ENCODE data around the gene ZNF587B.

DNA sequence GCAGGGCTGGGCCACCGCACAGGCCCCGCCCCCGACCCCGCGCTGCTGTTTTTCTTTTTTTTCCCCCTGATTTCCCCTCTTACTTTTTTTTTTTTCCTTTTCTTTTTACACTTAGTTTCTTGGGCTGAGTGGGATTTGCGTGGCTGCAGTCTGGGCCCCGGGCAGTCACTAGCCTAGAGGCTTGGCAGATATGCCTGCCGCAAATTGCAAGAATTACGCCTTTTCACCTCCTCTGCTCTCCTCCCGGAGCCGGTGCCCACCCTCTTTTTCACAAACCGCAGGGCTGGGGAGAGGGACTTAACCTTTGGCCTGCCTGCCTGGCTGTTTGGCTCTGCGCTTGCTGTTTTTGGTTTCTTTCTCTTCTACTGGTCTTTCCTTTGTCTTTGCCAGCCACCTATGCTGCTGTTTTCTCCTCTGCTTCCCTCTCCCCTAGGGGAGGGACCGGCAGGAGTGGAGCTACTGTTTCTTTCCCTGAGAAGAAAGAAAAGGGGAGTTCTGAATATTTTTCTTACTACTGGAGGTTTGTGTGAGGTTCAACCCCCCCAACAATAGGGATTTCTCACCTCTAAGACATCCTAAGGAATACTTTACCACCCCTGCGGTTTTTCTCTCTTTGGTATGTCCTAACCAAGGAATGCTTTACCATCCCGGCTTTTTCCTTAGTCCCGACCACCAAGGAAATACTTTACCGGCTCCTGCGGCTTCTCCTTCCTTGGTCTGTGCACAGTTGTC lies 26.3 kb upstream of the ZNF587B start:
- TF ChIP-seq, protein P1, sequence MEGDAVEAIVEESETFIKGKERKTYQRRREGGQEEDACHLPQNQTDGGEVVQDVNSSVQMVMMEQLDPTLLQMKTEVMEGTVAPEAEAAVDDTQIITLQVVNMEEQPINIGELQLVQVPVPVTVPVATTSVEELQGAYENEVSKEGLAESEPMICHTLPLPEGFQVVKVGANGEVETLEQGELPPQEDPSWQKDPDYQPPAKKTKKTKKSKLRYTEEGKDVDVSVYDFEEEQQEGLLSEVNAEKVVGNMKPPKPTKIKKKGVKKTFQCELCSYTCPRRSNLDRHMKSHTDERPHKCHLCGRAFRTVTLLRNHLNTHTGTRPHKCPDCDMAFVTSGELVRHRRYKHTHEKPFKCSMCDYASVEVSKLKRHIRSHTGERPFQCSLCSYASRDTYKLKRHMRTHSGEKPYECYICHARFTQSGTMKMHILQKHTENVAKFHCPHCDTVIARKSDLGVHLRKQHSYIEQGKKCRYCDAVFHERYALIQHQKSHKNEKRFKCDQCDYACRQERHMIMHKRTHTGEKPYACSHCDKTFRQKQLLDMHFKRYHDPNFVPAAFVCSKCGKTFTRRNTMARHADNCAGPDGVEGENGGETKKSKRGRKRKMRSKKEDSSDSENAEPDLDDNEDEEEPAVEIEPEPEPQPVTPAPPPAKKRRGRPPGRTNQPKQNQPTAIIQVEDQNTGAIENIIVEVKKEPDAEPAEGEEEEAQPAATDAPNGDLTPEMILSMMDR (IDR thresholded peaks at IDR 0.05 in 8 of 11, conservative IDR thresholded peaks at IDR 0.05 in 3 of 11): no peak
- TF ChIP-seq POLR2A (IDR thresholded peaks at IDR 0.05) (no peak), POLR2AphosphoS5 (IDR thresholded peaks at IDR 0.05) (peak in 2 of 3 donors; percentile 22 to 37)
